H1 (cell line): Measurements from ENCODE around the gene TMEM198. TPM values are rescaled to one million over a fixed set of nuclear protein-coding genes. Genes with fewer than 3 reads are reported as not detected.

Experiments
- CHD2 ChIP-seq: IDR thresholded peaks from 2 replicates; pipeline ENCODE4 v1.6.1; 2012; ENCODE audit warnings: low read length, improper control_type of control experiment
- KDM1A ChIP-seq: fragments of 200-600, 300-600 bp; sonication (generic); IDR thresholded peaks from 2 replicates; pipeline ENCODE4 v1.7.1; 2016; ENCODE audit warnings: mild to moderate bottlenecking, low read length, borderline replicate concordance
- POLR2AphosphoS5 ChIP-seq: IDR thresholded peaks from 2 replicates; pipeline ENCODE4 v1.6.1; 2011; ENCODE audit warnings: low read depth, low read length
- RBBP5 ChIP-seq: IDR thresholded peaks from 2 replicates; pipeline ENCODE4 v1.7.1; 2012; ENCODE audit warnings: low read depth, mild to moderate bottlenecking, inconsistent platforms, low read length, moderate library complexity, borderline replicate concordance
- SAP30 ChIP-seq: fragments of 300-600 bp; sonication (generic); IDR thresholded peaks from 2 replicates; pipeline ENCODE4 v1.7.1; 2012; ENCODE audit warnings: low read length, moderate library complexity, mild to moderate bottlenecking, inconsistent platforms; ENCODE audit not compliant: insufficient read depth, insufficient replicate concordance
- SUZ12 ChIP-seq: fragments of 200-600 bp; sonication (generic); IDR thresholded peaks from 2 replicates; pipeline ENCODE4 v1.6.1; 2012; ENCODE audit warnings: mild to moderate bottlenecking, inconsistent platforms, low read length, moderate library complexity, mixed read lengths
- YY1 ChIP-seq: IDR thresholded peaks from 2 replicates; pipeline ENCODE4 v1.6.1; 2011; ENCODE audit warnings: low read depth, mild to moderate bottlenecking, low read length
- polyA plus RNA-seq, 7 experiments: library from polyadenylated mRNA; depleted of rRNA in 3 of 7; stranded (reverse) in 5 of 7; unstranded in 2 of 7; fragments of >200 nt in 5 of 7; fragments of 200-250 nt in 2 of 7; gene quantifications; 1 replicate in 5 of 7; 2 replicates in 1 of 7; 4 replicates in 1 of 7; pipeline versions ENCODE4 v1.2.1 to v1.2.3, GENCODE V29; 2011 to 2013; ENCODE audit warnings: missing spikeins in 2 of 7, mixed read lengths in 2 of 7
- total RNA-seq: library from RNA; stranded (reverse); fragmentation: NEBNext Ultra II Directional; extraction: Animal tissue kit (Norgen Biotek cat#: 25700); gene quantifications from 2 replicates; pipeline ENCODE4 v1.2.1, GENCODE V29; 2021

TMEM198 gene
- total and polyA plus RNA-seq, 2 of the 8 experiments (the other 6 are each of a cell fraction or from before 2014, with no cell fraction given): 10.2 to 10.4 TPM

DNA sequence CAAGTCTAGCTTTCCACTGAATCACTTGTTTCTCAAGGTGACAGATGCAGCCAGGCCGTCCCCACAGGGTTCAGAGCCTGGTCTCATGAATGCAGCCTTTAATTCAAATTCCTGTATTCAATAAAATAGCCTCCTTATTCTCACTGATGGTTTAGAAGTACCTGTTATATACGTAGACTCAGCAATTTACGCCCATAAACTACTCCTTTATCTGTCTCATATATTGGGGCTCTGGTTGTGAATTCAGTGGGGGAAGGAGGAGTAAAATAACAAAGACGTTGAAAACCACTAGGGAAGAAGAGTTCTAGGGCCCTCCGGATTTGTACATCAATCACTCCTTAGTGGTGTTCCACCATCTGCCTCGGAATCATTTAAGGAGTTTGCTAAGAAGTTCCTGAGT lies 25.8 kb downstream of the TMEM198 start (continued):
- TF ChIP-seq SAP30 (no peak), RBBP5 (no peak), YY1 (no peak), CHD2 (no peak), KDM1A (no peak), SUZ12 (no peak), POLR2AphosphoS5 (no peak)
